DOHH2 (cell line): Measurements from ENCODE around the gene CDKAL1.

Experiments used
- CTCF ChIP-seq: fragments of 200-600 bp; sonication (generic); IDR thresholded peaks from one replicate; pipeline ENCODE4 v1.5.1; 2014; ENCODE audit warnings: antibody characterized with exemption, mild to moderate bottlenecking, low read depth, low read length; ENCODE audit not compliant: poor library complexity, severe bottlenecking
- EZH2phosphoT487 ChIP-seq: fragments of 200-600 bp; sonication (generic); IDR thresholded peaks from 2 replicates; pipeline ENCODE4 v1.6.1; 2017; ENCODE audit warnings: borderline replicate concordance, mild to moderate bottlenecking, antibody characterized with exemption, low read length, moderate library complexity, mixed read lengths

GRCh38 chr6:21199262-21199661 lies 665.0 kb downstream of the CDKAL1 start:
- no peak for TF ChIP-seq CTCF
- TF ChIP-seq EZH2phosphoT487: no peak
